Suprapubic skin (tissue), 4 donors: ENCODE results near the gene LRBA.
"Not testable (repeated sequence)": the region's sequence is repeated elsewhere in the genome, so short reads cannot be mapped to it uniquely, and the experiment has no call there.

Experiments used
- EP300 ChIP-seq: sonication (generic); formaldehyde crosslinking; IDR thresholded peaks from one replicate; pipeline ENCODE4 v1.6.1; 2017; ENCODE audit warnings: antibody characterized with exemption
- POLR2AphosphoS5 ChIP-seq, 3 donors: sonication (generic); formaldehyde crosslinking; IDR thresholded peaks; one replicate each; pipeline ENCODE4 v1.6.1; 2017; ENCODE audit warnings: antibody characterized with exemption in 3 of 3
- TF ChIP-seq, protein P1 (sequence below), 2 donors: fragments of 200-600 bp in 1 of 2; fragments of 450-650 bp in 1 of 2; sonication (generic) in 1 of 2; IDR thresholded peaks; one replicate each; pipeline ENCODE4 v1.5.1; 2016 to 2019; ENCODE audit warnings: antibody characterized with exemption in 2 of 2, mild to moderate bottlenecking in 1 of 2, moderate library complexity in 1 of 2

DNA sequence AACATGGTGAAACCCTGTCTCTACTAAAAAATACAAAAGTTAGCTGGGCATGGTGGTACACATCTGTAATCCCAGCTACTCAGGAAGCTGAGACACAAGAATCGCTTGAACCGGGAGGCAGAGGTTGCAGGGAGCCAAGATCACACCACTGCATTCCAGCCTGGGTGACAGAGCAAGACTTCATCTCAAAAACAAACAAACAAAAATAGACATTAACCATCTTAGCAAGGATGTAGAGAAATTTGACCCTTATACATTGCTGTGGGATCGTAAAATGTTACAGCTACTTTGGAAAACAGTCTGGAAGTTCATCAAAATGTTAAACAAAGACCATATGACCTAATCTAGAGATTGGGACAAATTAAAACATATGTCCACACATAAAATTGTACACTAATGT, 96.5 kb downstream of the LRBA start:
- TF ChIP-seq, protein P1, sequence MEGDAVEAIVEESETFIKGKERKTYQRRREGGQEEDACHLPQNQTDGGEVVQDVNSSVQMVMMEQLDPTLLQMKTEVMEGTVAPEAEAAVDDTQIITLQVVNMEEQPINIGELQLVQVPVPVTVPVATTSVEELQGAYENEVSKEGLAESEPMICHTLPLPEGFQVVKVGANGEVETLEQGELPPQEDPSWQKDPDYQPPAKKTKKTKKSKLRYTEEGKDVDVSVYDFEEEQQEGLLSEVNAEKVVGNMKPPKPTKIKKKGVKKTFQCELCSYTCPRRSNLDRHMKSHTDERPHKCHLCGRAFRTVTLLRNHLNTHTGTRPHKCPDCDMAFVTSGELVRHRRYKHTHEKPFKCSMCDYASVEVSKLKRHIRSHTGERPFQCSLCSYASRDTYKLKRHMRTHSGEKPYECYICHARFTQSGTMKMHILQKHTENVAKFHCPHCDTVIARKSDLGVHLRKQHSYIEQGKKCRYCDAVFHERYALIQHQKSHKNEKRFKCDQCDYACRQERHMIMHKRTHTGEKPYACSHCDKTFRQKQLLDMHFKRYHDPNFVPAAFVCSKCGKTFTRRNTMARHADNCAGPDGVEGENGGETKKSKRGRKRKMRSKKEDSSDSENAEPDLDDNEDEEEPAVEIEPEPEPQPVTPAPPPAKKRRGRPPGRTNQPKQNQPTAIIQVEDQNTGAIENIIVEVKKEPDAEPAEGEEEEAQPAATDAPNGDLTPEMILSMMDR (IDR thresholded peaks at IDR 0.05) = not testable (repeated sequence)
- not testable (repeated sequence) for TF ChIP-seq EP300; POLR2AphosphoS5 (IDR thresholded peaks at IDR 0.05)
